NCI-H446 (cell line): ENCODE data around the gene P2RY8.
"Not testable (repeated sequence)": the region's sequence is repeated elsewhere in the genome, so short reads cannot be mapped to it uniquely, and the experiment has no call there.

Source experiments
- DNase-seq, 2 experiments: peaks; one replicate each; lab custom pipeline; 2025; lab: John Stamatoyannopoulos, UW

P2RY8 gene

GRCh38 chrX:1486177-1486576 is 50.8 kb downstream of the P2RY8 start:
- DNase-seq = no peak

GRCh38 chrX:1485033-1485432 is 52.0 kb downstream of the P2RY8 start:
- no peak for DNase-seq

- DNase-seq = no peak
Observed at GRCh38 chrX:1484638-1485019, 52.4 kb downstream of the P2RY8 start.

GRCh38 chrX:1483843-1484637 is 52.9 kb downstream of the P2RY8 start:
- no peak for DNase-seq

GRCh38 chrX:1482530-1482928 is 54.5 kb downstream of the P2RY8 start:
- not testable (repeated sequence) for DNase-seq

- no peak for DNase-seq
Observed at GRCh38 chrX:1481636-1482529, 55.1 kb downstream of the P2RY8 start.

- no peak for DNase-seq
Observed at GRCh38 chrX:1480082-1480785, 56.8 kb downstream of the P2RY8 start.

GRCh38 chrX:1477801-1478458 is 59.1 kb downstream of the P2RY8 start:
- no peak for DNase-seq

- no peak for DNase-seq
Observed at GRCh38 chrX:1477229-1477628, 59.8 kb downstream of the P2RY8 start.

- DNase-seq = no peak
Observed at GRCh38 chrX:1476682-1477081, 60.3 kb downstream of the P2RY8 start.

GRCh38 chrX:1475881-1476280 is 61.1 kb downstream of the P2RY8 start:
- no peak for DNase-seq

GRCh38 chrX:1475481-1475880 is 61.5 kb downstream of the P2RY8 start:
- DNase-seq = no peak

- not testable (repeated sequence) for DNase-seq
Observed at GRCh38 chrX:1474593-1474992, 62.4 kb downstream of the P2RY8 start.

- no peak for DNase-seq
Observed at GRCh38 chrX:1472975-1473374, 64.0 kb downstream of the P2RY8 start.

- no peak for DNase-seq
Observed at GRCh38 chrX:1468250-1468772, 68.7 kb downstream of the P2RY8 start.

GRCh38 chrX:1466971-1467561 is 69.9 kb downstream of the P2RY8 start:
- DNase-seq = no peak

GRCh38 chrX:1466232-1466661 is 70.7 kb downstream of the P2RY8 start:
- no peak for DNase-seq

- no peak for DNase-seq
Observed at GRCh38 chrX:1465286-1466231, 71.4 kb downstream of the P2RY8 start.

GRCh38 chrX:1464971-1465285 is 72.1 kb downstream of the P2RY8 start:
- no peak for DNase-seq
